GM20000 (cell line): ENCODE results near the gene PPP1R2.
A peak's percentile ranks its signal among the peaks of the same experiment; 100 is the strongest.

Experiments
- DNase-seq: peaks from one replicate; pipeline ENCODE4 v3.0.0; 2012; ENCODE audit warnings: low spot score
- TF ChIP-seq, protein P1 (sequence below): IDR thresholded peaks from 2 replicates; pipeline ENCODE4 v1.5.1; 2012; ENCODE audit warnings: mild to moderate bottlenecking, control low read depth; ENCODE audit errors: extremely low read depth, missing control alignments

PPP1R2 gene

GRCh38 chr3:195546130-195546560 lies 3.0 kb upstream of the PPP1R2 start:
- no peak for DNase-seq
- TF ChIP-seq, protein P1, sequence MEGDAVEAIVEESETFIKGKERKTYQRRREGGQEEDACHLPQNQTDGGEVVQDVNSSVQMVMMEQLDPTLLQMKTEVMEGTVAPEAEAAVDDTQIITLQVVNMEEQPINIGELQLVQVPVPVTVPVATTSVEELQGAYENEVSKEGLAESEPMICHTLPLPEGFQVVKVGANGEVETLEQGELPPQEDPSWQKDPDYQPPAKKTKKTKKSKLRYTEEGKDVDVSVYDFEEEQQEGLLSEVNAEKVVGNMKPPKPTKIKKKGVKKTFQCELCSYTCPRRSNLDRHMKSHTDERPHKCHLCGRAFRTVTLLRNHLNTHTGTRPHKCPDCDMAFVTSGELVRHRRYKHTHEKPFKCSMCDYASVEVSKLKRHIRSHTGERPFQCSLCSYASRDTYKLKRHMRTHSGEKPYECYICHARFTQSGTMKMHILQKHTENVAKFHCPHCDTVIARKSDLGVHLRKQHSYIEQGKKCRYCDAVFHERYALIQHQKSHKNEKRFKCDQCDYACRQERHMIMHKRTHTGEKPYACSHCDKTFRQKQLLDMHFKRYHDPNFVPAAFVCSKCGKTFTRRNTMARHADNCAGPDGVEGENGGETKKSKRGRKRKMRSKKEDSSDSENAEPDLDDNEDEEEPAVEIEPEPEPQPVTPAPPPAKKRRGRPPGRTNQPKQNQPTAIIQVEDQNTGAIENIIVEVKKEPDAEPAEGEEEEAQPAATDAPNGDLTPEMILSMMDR, result no peak

DNA sequence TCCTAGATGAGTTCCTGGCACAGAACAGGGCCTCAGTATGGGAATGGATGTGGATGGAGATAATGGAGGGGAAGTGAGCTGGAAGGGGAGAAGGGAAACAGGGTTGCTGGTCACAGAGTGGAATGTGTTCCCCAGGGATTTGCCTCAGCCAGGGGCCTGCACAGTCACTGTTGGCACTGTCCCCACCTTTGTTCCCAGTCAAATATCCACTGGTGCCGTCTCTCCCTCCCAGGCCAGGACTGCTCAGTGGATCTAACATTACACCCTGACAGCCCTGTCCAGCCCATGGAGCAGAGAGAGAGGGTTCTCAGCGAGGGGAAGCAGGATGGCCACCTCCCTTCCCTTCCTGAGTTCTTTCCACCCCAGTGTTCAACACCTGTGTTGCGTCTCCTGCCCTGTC lies 1.5 kb upstream of the PPP1R2 start:
- no peak for DNase-seq
- TF ChIP-seq, protein P1, result no peak

- no peak for DNase-seq
- TF ChIP-seq, protein P1, result no peak
Measured at GRCh38 chr3:195544230-195544536, 1.1 kb upstream of the PPP1R2 start.

DNA sequence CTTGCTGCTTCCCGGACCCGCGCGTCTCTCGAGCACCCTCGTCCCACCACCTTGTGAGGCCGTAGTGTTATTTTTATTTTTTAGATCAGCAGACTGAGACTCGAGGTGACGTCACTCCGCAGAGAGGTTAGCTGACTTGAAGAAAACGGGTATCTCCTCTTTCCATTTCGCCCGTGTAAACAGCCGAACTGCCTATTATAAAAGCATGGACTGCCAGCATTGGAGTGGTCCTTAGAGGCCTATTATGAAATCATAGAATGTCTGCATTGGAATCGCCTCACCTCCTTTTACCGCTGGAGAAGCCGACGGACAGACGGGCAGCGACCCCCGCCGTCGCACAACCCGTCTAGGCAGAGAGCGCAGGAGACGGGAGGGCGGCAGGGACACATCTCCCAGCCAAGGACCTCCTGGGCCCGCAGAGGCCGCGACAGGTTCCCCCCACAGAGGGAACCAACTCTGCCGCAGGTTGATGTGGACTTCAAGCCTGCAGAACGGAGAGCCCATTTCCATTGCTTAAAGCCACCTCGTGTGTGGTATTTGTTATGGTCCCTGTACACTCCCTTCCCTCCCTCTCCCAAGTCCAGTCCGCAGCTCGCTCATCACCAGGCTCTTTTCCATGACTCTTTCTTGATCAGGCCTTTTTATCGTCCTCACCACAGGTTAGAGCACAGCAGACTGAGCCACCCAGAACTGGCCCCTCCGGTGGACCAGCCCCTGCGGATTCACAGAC lies 540 bp upstream of the PPP1R2 start:
- TF ChIP-seq, protein P1, result no peak
- DNase-seq, result no peak

- DNase-seq, result peak; percentile 46
- TF ChIP-seq, protein P1, result no peak
Measured at GRCh38 chr3:195542316-195542697, 818 bp downstream of the PPP1R2 start.

- TF ChIP-seq, protein P1, result no peak
Measured at GRCh38 chr3:195540511-195540910, 2.6 kb downstream of the PPP1R2 start.

GRCh38 chr3:195540027-195540426 lies 3.1 kb downstream of the PPP1R2 start:
- no peak for DNase-seq
- TF ChIP-seq, protein P1, result no peak

More at GRCh38 chr3:195540511-195540910, 2.6 kb downstream of the PPP1R2 start:
- DNase-seq, result no peak
